ENCODE measurements around the gene SERPINB7.

- TF ChIP-seq POLR2A (IDR thresholded peaks at IDR 0.05) (no peak), CTCF (IDR thresholded peaks at IDR 0.05) (peak in 2 of 12 donors; percentile 10 to 18)
Observed at GRCh38 chr18:63850020-63850419, 74.8 kb downstream of the SERPINB7 start.
